Measurements from ENCODE around the gene TMEM123.

The TMEM123 gene

GRCh38 chr11:102476069-102476468 is 23.5 kb upstream of the TMEM123 start:
- Histone ChIP-seq H3K4me2 (ENCODE audit: low read length) (peak overlapping the region; percentile 54), H3K79me2 (ENCODE audit: insufficient read depth, low read length) (no peaks in the 10 kb centered on the region), H3K9ac (ENCODE audit: low read length) (peak overlapping the region; percentile 61), H3K36me3 (ENCODE audit: insufficient read depth, low read length) (no peaks in the 10 kb centered on the region), H3F3A (ENCODE audit: insufficient read depth, low read length) (no peaks in the 10 kb centered on the region), H3K27me3 (ENCODE audit: insufficient read depth, low read length) (no peaks in the 10 kb centered on the region), H2AFZ (ENCODE audit: low read length) (no peak overlapping the region), H3K4me1 (ENCODE audit: insufficient read depth, low read length, severe bottlenecking) (peaks cover 81% of the 10 kb centered on the region), H3K4me3 (ENCODE audit: low read depth, low read length, poor library complexity, severe bottlenecking) (no peak overlapping the region), H3K9me2 (ENCODE audit: low read depth, low read length) (no peaks in the 10 kb centered on the region), H3K9me3 (ENCODE audit: low read length) (no peaks in the 10 kb centered on the region), H4K20me1 (ENCODE audit: insufficient read depth, low read length) (no peaks in the 10 kb centered on the region), H3K27ac (ENCODE audit: low read depth, low read length, poor library complexity, severe bottlenecking) (peak overlapping the region; percentile 99)
- TF ChIP-seq, protein P1, sequence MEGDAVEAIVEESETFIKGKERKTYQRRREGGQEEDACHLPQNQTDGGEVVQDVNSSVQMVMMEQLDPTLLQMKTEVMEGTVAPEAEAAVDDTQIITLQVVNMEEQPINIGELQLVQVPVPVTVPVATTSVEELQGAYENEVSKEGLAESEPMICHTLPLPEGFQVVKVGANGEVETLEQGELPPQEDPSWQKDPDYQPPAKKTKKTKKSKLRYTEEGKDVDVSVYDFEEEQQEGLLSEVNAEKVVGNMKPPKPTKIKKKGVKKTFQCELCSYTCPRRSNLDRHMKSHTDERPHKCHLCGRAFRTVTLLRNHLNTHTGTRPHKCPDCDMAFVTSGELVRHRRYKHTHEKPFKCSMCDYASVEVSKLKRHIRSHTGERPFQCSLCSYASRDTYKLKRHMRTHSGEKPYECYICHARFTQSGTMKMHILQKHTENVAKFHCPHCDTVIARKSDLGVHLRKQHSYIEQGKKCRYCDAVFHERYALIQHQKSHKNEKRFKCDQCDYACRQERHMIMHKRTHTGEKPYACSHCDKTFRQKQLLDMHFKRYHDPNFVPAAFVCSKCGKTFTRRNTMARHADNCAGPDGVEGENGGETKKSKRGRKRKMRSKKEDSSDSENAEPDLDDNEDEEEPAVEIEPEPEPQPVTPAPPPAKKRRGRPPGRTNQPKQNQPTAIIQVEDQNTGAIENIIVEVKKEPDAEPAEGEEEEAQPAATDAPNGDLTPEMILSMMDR (IDR thresholded peaks at IDR 0.05; ENCODE audit: low read length), result no peak
- TF ChIP-seq EZH2 (IDR thresholded peaks at IDR 0.05; ENCODE audit: borderline replicate concordance, low read length), result no peak

DNA sequence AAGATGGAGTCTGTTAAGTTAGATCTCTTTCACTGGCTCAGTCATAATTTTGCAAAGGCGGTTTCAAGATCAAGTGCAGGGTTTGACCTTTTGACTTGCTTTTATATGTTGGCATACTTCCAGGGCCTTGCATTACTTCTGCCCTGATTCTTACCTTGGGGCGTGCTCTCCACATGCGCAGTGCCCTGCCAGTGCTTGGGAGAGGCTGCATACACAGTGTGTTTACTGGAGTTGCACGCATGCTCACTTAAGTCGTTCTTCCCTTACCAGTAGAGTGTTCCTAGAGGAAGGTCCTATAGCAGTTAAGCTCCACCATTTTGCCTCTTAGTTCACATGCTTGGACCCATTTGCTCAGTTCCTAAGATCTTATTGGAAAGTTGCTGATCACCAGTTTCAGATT is 21.0 kb upstream of the TMEM123 start:
- Histone ChIP-seq H3K4me2 (ENCODE audit: low read length) (peak overlapping the region; percentile 59), H3K9me3 (ENCODE audit: low read length) (no peaks in the 10 kb centered on the region), H3K4me1 (ENCODE audit: insufficient read depth, low read length, severe bottlenecking) (peaks cover 100% of the 10 kb centered on the region)

GRCh38 chr11:102472127-102472526 is 19.6 kb upstream of the TMEM123 start:
- Histone ChIP-seq H3F3A (ENCODE audit: insufficient read depth, low read length) (no peaks in the 10 kb centered on the region), H4K20me1 (ENCODE audit: insufficient read depth, low read length) (no peaks in the 10 kb centered on the region), H3K79me2 (ENCODE audit: insufficient read depth, low read length) (no peaks in the 10 kb centered on the region), H3K9ac (ENCODE audit: low read length) (no peak overlapping the region), H3K36me3 (ENCODE audit: insufficient read depth, low read length) (no peaks in the 10 kb centered on the region), H3K4me1 (ENCODE audit: insufficient read depth, low read length, severe bottlenecking) (peaks cover 100% of the 10 kb centered on the region), H3K4me2 (ENCODE audit: low read length) (no peak overlapping the region), H2AFZ (ENCODE audit: low read length) (no peak overlapping the region), H3K9me3 (ENCODE audit: low read length) (no peaks in the 10 kb centered on the region), H3K27me3 (ENCODE audit: insufficient read depth, low read length) (no peaks in the 10 kb centered on the region), H3K4me3 (ENCODE audit: low read depth, low read length, poor library complexity, severe bottlenecking) (no peak overlapping the region), H3K27ac (ENCODE audit: low read depth, low read length, poor library complexity, severe bottlenecking) (peak overlapping the region; percentile 99), H3K9me2 (ENCODE audit: low read depth, low read length) (no peaks in the 10 kb centered on the region)
- no peak for TF ChIP-seq EZH2 (IDR thresholded peaks at IDR 0.05; ENCODE audit: borderline replicate concordance, low read length)
- TF ChIP-seq, protein P1 (IDR thresholded peaks at IDR 0.05; ENCODE audit: low read length), result no peak

More for the DNA sequence above, 21.0 kb upstream of the TMEM123 start:
- Histone ChIP-seq H3K36me3 (ENCODE audit: insufficient read depth, low read length) (no peaks in the 10 kb centered on the region), H2AFZ (ENCODE audit: low read length) (no peak overlapping the region), H4K20me1 (ENCODE audit: insufficient read depth, low read length) (no peaks in the 10 kb centered on the region), H3K4me3 (ENCODE audit: low read depth, low read length, poor library complexity, severe bottlenecking) (peak overlapping the region; percentile 27), H3K27me3 (ENCODE audit: insufficient read depth, low read length) (no peaks in the 10 kb centered on the region), H3K9me2 (ENCODE audit: low read depth, low read length) (no peaks in the 10 kb centered on the region), H3K27ac (ENCODE audit: low read depth, low read length, poor library complexity, severe bottlenecking) (peak overlapping the region; percentile 99), H3K79me2 (ENCODE audit: insufficient read depth, low read length) (no peaks in the 10 kb centered on the region), H3F3A (ENCODE audit: insufficient read depth, low read length) (no peaks in the 10 kb centered on the region), H3K9ac (ENCODE audit: low read length) (peak overlapping the region; percentile 56)
- TF ChIP-seq, protein P1 (IDR thresholded peaks at IDR 0.05; ENCODE audit: low read length), result no peak
- no peak for TF ChIP-seq EZH2 (IDR thresholded peaks at IDR 0.05; ENCODE audit: borderline replicate concordance, low read length)

All from OCI-LY1 (cell line).